GM23248 (cell line): ENCODE results near the gene MTFR1L.

Experiments used
- EZH2 ChIP-seq: fragments of 200-600 bp; sonication (generic); IDR thresholded peaks from 2 replicates; pipeline ENCODE4 v1.6.1; 2018; ENCODE audit warnings: antibody characterized with exemption, mild to moderate bottlenecking; ENCODE audit not compliant: insufficient read depth, poor library complexity, severe bottlenecking
- EZH2phosphoT487 ChIP-seq: fragments of 200-600 bp; sonication (generic); IDR thresholded peaks from 2 replicates; pipeline ENCODE4 v1.6.1; 2018; ENCODE audit warnings: antibody characterized with exemption, moderate library complexity, mild to moderate bottlenecking, low read depth; ENCODE audit not compliant: insufficient read depth

DNA sequence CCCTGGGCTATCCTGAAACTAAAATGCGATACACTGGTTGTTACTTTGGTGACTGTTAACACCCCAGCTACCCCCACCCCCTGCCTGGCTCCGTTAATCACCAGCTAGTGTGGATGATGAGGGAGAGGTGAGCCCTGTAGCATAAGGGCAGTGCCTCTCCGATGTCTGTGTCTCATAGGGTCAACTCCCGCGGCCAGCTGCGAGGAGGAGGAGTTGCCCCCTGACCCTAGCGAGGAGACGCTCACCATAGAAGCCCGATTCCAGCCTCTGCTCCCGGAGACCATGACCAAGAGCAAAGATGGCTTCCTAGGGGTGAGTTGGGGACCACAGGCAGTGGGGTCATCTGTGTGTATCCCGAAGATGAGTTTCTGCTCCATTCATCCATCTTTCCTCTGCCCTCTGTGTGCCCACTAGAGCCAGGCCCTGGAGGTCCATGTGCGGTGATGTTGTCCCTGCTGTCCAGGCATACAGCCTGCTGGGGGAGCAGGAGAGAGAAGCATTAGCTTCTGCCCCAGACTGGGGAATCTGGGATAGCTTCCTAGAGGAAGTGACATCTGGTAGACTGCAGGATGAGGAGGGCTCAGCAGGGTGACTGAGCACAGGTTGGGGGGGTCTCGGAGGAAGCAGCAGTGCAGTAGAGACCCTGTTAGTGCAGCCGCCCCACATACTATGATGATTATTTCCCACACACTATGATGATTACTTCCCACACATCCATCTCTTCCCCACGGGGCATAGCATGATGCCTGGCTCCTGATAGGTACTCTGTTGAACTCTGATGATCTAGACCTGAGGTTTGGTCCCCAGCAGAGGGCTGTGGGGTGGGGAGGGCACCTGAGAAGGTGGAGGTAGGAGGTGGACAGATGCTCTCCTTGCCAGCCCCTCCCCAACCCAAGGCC lies 14.5 kb upstream of the MTFR1L start:
- TF ChIP-seq EZH2 (no peak), EZH2phosphoT487 (no peak)
